ENCODE measurements around the gene ZNF580.

Gene ZNF580

DNA sequence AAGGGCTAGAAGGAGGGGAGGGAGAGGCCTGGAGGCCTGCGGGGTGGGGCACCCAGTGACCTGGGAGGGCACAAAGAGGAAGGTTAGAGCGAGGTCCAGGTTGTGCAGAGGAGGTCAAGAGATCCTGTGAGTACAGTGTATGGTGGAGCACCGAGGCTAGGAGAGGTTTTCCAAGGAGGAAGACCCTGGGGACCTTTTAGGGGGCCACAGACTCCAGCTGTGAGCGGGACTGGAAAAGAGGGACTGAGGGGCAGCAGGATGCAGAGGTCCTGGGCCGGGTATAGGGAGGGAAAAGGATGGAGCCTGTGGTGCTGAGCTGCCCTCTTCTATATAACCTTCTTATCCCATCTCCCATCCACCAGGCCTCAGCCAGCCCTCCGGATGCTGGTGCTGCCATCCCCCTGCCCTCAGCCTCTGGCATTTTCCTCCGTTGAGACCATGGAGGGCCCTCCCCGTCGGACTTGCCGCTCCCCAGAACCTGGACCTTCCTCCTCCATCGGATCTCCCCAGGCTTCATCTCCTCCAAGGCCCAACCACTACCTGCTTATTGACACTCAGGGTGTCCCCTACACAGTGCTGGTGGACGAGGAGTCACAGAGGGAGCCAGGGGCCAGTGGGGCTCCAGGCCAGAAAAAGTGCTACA is 3.5 kb downstream of the ZNF580 start:
- peak overlapping the region; percentile 86 for H3K27ac ChIP-seq
- no peak for DNase-seq (ENCODE audit: low read depth, low spot score)

DNA sequence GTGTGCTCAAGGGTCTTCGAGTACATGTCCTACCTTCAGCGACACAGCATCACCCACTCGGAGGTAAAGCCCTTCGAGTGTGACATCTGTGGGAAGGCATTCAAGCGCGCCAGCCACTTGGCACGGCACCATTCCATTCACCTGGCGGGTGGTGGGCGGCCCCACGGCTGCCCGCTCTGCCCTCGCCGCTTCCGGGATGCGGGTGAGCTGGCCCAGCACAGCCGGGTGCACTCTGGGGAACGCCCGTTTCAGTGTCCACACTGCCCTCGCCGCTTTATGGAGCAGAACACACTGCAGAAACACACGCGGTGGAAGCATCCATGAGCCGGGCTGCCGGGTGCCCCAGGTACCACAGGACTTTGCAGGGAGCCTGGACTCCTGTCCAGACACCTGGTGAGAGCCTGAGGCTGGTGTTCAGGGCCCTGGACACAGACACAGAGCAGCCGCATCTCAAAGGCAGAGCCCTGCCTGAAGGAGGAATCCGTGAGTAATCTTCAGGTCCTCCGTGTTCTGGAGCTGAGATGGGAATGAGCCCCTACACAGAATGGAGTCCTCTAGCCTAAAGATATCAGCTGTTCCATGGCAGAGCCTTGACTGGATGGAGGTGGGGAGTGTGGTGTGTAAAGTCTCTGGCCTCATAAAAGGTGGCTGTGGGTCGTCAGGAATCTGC is 4.2 kb downstream of the ZNF580 start:
- DNase-seq (ENCODE audit: low read depth, low spot score), result no peak
- no peak overlapping the region for H3K27ac ChIP-seq

DNA sequence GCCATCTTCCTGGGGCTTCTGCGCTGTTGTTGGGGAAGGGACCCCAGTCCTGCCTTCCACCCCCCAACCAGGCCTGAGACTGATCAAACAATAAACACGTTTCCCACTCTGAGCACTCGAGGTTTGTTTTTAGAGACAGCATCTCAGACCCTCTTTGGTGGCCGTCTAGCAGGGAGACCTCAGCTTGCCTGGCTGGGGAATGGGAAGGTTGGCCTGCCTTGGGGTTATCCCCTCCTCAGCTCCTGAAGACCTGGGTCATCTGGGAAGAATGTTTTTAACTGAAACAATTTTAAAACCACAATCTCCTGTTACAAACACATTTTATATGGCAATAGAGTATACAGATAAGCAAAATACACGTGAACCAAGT is 4.7 kb downstream of the ZNF580 start:
- DNase-seq (ENCODE audit: low read depth, low spot score), result no peak

DNA sequence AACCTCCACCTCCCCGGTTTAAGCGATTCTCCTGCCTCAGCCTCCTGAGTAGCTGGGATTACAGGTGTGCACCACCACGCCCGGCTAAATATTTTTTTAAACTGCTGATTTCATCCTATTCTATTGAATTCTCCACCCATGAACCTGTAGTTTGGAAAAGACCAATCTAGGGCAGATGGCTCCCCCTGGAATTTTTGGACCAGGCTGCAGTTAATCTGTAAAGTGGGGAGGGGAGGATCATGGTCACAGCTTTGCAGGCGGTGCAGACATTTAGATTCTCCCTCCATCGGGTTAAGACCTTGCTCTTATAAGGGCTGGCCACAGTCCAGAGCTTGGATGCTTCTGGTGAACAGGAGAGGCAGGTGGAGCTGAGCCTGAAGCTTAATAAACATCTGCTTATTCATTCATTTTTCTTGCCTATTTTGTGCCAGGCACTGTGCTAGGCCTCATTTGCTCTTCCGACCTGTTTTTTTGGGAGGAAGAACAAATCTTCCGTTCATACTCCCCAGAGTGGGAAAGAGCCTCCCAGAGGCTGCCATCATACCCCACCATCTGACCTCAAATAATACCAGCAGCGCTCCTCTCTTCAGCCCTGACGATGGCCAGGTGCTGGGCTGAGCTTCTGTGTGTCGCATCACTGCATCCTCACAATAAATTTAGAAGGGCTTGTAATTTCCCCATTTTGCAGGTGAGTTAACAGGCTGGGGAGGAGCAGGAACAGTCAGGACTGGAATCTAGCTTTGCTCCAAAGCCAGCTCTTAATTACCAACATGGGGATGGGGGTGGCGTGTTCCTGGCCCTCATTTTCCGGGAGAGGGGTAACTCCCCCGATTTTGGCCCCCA is 6.3 kb downstream of the ZNF580 start:
- peak overlapping the region; percentile 40 for H3K27ac ChIP-seq
- no peak for DNase-seq (ENCODE audit: low read depth, low spot score)

More for the DNA sequence above, 4.7 kb downstream of the ZNF580 start:
- no peak overlapping the region for H3K27ac ChIP-seq

DNA sequence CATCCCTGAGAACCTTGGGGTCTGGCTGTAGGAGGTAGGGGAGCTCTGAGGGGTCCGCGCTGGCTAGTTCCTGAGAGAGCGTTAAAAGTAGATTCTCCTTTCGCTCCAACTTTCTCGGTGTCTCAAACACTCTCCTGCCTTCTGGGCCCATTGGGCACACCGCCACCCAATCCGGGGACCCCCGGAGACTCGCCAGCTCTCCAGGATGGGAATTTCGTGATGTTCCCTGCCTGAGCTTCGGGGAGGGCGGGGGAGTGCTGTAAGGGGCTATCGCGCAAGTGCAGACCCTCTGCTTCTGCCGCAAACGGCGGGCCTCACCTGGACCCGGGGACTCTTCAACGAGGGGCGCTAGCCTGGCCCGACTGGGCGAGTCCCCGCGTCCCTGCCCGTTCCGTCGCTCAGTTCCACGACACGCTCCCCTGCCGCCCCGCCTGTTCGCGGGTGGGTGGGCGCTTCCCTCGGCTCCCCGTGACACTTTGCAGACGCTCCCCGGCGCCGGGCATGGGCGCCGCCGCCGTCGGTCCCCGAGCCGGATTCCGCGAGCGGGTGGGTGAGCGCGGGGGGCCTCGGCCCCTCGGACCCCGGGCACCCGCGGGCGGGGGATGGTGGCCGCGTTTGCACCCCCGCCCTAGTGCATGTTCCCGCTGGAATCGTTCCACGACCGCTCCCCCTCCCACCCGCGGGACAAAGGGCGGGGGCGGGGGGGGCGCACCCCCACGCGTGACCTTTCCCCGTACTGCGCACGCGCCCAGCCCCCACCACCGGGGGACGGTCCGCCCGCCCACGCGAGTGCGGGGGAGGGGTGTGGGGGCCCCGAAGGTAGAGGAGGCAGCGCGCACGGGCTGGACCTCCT is 7.2 kb downstream of the ZNF580 start, which contains the start of gene CCDC106:
CCDC106 (plus strand) TSS at position 481 of the 853 bp plus-strand sequence. CDS start 835 bp downstream, outside the sequence.
- no peak for DNase-seq (ENCODE audit: low read depth, low spot score)
- peak within 1 kb of the TSS; percentile 40 for H3K27ac ChIP-seq

DNA sequence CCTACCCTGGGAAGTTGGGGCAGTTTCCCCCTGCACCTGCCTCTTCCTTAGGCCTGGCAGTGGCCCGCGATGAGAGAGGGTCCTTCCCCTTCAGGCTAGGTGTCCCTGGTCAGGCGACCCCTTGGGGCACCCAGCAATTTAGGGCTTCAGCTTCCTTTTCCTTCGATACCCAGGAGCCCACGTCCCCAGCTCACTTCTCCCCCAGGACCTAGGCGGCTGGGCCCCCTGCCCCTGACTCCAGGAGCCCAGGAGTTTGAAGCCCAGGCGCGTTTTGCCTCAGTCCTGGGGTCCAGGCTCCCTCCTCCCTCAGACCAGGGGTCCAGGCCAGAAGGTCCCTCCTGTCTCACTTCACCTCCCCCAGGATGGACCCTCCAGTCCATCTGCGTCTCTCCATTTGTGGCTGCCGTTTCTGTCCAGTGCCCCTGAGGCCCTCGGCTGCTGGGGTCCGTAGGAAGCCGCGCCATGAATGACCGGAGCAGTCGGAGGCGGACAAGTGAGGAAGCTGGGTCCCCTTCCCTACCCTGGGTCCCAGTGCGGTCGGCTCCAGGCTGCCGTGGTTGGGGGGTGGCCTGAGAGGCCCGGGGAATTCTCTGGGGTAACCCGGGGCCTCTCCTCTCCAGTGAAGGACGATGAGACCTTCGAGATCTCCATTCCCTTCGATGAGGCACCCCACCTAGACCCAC is 7.9 kb downstream of the ZNF580 start:
- no peak for DNase-seq (ENCODE audit: low read depth, low spot score)
- H3K27ac ChIP-seq, result no peak overlapping the region

DNA sequence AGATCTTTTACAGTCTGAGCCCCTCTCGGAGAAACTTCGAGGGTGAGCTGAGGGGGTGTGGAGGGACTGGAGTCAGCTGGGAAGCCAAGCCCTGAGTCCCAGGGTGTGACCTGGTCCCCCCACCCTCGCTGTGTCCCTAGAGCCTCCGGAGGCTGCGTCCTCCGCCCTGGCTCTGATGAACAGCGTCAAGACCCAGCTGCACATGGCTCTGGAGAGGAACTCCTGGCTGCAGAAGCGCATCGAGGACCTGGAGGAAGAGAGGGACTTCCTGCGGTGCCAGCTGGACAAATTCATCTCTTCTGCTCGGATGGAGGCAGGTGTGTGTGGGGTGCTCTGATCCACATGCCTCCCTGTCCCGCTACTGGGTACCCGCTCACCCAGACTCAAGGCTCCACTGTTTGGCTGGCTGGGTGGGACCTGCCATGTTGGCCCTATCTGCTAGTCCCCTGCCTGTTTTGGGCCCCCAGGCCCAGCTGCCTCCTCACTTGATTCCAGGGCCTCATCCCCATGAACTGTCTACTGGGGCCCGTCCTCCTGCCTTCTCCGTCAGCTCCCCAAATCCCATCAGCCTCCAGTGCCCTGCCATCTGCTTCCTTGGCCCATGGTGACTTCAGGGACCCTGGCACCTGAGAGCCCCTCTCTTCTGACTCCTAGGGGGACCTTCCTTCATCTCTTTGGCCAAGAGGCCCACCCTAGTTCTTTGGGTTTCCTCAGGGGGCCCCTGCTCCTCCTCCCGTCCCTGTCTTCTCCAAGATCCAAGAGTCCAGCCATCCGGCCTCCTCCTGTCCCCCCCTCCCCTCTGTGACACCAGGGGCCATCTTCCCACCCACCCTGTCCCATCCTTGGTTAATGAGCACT is 8.7 kb downstream of the ZNF580 start:
- H3K27ac ChIP-seq, result no peak overlapping the region
- DNase-seq (ENCODE audit: low read depth, low spot score), result no peak

DNA sequence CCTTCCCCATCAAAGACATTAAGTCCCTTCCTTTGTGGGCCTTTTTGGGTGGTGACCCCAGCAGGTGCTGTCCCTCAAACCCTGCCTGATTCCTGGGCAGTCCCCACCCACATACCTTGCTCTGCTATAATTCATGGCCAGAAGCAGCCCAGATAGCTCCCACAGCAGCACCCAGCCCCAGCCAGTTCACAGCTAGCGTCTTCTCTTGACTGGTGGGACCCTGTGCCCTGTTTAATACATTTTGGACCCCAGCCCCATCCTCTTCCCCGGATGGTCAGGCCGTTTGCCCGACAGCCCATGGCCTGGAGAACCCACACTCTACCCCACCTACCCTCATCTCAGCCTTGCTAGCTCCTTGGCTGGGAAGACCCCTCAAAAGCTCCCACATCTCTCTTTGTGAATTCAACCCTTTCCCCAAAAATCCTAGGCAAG is 9.3 kb downstream of the ZNF580 start:
- DNase-seq (ENCODE audit: low read depth, low spot score), result no peak
- H3K27ac ChIP-seq, result no peak overlapping the region

DNA sequence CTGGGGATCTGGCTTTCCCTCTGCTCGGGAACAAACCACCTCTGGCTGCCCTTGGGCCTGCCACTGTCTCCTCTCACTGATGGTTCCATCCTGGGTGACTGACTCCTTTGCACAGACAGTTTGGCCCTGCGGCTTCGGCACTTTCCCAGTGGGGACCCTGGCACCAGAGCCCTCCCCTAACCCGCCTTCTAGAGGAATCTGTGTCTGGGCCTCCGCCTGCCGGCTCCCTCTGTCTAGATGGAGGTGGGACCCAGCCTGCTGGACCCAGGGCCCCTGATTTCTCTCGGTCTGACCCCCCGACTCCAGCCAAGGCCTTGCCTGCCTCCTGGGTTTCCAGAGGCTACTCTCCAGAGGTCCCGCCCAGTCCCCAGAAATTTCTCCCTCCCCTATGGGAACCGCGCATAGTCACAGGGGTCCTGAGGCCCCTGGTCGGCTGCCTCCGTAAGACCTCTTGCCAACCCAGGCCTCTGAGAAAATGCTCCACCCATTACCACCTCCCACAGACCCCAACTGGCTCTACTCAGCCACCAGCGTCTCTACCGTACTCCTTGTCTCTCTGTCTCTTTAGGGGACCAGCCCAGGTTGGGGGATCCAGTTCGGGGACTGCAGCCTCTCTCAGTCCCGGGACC is 9.9 kb downstream of the ZNF580 start:
- no peak overlapping the region for H3K27ac ChIP-seq
- no peak for DNase-seq (ENCODE audit: low read depth, low spot score)

DNA sequence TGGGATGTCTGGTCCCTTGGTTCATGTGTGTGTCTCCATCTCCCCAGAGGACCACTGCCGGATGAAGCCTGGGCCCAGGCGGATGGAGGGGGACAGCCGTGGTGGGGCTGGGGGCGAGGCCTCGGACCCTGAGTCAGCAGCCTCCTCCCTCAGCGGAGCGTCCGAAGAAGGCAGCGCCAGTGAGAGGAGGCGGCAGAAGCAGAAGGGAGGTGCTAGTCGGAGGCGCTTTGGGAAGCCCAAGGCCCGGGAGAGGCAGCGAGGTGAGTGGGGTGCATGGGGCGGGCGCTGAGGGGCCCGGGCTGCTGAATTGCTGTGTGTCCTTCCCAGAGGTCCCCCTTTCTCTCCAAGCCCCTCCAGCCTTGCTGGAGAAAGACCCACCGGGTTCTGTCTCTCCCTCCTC is 10.4 kb downstream of the ZNF580 start:
- DNase-seq (ENCODE audit: low read depth, low spot score), result no peak
- H3K27ac ChIP-seq, result no peak overlapping the region

DNA sequence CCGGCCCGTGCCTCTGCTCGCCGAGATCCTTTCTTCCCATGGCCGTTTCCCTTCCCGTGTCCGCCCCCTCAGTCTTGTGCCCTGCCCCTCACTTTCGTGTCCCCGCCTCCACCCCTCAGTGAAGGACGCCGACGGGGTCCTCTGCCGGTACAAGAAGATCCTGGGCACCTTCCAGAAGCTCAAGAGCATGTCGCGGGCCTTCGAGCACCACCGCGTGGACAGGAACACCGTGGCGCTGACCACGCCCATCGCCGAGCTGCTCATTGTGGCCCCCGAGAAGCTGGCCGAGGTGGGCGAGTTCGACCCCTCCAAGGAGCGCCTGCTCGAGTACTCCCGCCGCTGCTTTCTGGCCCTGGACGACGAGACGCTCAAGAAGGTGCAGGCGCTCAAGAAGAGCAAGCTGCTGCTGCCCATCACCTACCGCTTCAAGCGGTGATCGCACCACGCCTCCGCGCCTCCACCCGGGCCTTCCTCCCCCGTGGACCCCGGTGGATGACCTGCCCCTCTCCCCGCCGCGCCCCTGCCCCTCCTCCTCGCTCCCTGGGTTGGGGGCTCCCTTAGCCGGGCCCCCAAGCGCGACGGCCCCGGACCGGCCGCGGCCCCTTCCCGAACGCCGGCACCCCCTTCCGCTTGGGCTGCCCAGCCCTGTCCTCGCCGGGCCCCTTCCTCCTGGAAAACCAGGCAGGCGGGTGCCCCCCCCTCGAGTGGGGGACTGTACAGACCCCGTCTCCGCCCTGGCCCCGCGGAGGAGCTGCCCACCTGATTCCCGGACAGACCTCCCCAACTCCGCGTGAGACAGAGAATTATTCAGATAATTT is 11.7 kb downstream of the ZNF580 start:
- DNase-seq (ENCODE audit: low read depth, low spot score), result no peak
- no peak overlapping the region for H3K27ac ChIP-seq

DNA sequence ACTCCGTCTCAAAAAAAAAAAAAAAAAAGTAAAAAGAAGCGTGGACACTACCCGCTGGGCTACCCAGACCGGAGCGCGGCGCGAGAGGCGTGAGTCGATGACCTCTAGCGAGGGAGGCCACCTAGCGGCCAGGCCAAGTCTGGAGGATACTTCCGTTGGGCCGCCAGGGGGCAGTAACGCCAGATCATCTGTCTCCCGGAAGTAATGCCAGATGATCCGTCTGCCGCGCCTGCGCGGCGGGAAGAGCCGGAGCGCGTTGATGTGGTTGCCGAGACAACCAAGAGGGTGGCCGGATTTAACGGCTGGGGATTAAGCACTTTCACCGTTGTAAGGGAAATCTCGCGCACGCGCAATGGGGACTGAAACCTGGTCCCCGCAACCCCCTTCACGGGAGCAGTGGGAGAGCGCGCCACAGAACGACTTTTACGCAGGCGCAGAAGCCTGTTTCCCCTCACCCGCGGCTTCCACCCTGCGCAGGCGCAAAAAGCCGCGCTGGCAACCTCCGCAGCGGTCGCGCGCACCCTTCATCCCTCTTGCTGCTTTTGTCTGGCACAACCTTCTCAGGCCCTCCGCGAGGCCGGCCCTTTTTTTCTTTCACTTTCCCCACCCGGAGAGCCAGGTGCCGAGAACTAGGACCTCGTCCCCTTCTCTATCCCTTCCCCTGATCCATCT is 13.0 kb downstream of the ZNF580 start:
- peak; percentile 89 for DNase-seq (ENCODE audit: low read depth, low spot score)
- H3K27ac ChIP-seq, result peak overlapping the region; percentile 98

DNA sequence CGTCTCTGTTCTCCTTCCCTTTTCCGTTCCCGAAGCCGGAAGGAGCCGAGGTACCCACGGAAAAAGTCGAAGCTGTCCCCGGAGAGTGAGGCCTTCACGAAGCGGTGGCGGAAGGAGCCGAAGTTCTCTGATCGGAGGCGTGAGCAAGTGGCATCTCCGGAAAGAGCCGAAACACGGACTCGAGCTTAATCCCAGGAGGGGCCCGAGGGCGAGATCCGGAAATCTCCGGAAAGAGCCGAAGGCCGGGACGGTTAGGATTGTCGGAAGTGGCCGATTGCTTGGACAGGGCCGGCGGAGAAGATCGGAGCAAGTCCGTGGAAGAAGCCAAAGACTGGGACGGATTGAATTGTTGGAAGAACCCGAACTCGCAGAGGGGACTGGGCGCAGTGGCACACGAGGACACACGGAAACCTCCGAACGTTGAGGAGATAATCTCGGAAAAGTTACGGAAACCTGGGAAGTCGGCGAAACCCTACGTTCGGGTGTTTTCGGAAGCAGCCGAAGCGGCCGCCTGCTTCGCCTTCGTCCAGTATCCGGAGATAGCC is 13.6 kb downstream of the ZNF580 start:
- peak; percentile 95 for DNase-seq (ENCODE audit: low read depth, low spot score)
- H3K27ac ChIP-seq, result peak overlapping the region; percentile 98

DNA sequence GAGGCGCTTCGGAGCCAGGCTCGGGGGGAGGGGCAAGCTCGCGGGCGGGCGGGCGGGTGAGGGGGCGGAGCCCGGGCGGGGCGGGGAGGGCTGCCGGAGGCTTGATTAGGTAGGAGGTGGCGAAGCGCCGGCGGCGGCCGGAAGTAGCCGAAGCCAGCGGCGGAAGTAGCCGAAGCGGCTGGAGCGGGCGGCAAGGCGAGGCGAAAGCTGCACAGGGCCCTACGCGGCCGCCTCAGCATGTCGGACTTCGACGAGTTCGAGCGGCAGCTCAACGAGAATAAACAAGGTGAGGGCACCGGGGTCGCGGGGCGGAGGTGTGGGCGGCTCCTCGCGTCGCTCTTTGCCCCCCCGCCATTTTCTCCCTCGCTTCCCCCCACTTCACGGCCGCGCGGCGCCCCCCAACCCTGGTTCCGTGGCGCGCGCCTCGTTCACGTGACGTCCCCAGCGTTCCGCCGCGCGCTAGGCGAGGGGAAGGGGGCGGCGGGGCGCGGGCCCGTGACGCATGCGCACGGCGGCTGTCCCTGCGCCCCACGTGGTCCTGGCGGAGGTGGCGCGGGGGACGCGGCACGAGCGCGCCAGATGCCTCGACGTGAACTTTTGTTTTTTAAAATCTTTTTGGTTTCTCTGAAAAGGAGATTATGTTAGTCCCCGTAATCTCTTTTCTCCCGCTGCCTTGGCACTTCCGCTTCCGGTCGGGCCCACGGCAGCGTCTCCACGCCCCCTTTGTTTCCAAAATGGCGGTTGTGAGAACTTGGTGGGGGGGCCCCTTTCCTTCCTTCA is 14.3 kb downstream of the ZNF580 start, which contains the start of gene U2AF2:
U2AF2 (plus strand) TSS at position 168 of the 780 bp plus-strand sequence; CDS start at position 238, 70 bp downstream.
- peak within 1 kb of the TSS; percentile 98 for H3K27ac ChIP-seq
- DNase-seq (ENCODE audit: low read depth, low spot score), result no peak

DNA sequence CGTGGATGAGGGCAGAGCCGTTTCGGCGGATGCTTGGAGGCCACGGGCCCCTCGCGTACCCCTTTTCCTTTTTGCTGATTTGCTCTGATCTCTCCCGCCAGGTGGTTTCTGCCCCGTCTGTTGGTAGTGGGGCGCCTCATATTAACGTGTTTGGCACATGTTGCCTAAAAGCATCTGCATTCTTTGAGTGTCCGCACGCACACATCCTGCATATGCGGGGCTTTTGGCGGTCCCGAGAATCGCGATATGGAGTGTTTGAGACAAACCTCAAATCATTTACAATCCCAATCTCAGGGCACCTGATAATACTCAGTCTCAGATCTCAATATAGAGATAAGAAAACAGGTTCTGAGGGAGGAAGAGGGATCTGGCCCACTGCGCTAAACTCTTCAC is 14.8 kb downstream of the ZNF580 start:
- DNase-seq (ENCODE audit: low read depth, low spot score), result no peak
- H3K27ac ChIP-seq, result peak overlapping the region; percentile 98

DNA sequence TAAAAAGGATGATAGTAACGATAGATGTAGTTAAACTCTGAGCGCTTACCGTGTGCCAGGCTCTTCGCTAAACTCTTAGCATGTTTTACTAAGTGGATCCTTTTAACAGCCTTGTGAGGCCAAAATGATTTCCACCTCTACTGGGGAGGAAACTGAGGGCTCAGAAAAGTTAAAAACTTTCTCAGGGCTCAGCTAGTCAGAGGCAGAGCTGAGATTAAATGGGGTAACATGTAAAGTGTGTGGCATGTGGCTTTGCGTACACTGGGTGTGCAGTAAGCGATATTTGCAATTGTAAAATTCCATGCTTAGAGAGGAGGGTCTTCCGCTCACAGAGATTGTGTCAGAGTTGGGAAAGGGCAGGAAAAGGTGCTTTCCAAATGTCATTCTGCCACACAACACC is 15.8 kb downstream of the ZNF580 start:
- H3K27ac ChIP-seq, result no peak overlapping the region
- DNase-seq (ENCODE audit: low read depth, low spot score), result no peak

All from epithelial cell of prostate (primary cell).